NCI-H2107 treated with DMSO at 0.1 percent for 48 hours (cell line): Measurements from ENCODE around the gene RPL36AL.

Source experiments
- DNase-seq: peaks from one replicate; lab custom pipeline; 2025; ENCODE audit not compliant: unreplicated experiment; lab: John Stamatoyannopoulos, UW

Gene RPL36AL

DNA sequence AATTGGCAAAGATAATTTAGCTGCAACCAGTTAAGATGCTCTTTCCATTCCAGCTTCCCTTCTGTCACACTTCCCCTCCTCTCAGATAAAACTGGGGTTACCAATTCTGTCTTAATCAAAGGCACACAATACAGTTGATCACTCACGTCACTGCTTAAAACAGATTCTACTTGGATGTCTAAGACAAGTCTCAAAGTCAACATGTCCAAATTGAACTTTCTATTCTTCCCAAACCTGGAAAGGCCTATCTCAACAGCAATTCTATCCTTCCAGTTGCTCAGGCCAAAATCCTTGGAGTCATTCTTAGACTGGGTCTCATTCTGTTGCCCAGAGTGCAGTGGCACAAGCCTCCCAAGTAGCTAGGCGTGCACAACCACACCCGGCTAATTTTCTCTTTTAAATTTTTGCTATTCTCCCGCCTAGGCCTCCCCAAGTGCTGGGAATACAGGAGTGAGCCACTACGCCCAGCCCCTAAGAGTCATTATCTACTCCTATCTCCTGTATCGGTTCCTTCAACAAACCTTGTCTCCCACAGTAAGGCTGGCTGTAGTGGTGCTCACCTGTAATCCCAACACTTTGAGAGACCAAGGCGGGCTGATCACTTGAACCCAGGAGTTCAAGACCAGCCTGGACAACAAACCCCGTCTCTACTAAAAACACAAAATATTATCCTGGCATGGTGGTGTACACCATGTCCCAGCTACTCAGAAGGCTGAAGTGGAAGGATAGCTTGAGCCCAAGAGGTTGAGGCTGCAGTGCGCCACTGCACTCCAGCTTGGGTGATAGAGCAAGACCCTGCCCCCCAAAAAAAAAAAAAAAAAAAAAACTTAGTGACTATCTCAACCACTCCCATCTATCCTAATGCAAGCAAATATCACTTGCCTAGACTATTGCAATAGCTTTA, 39.0 kb downstream of the RPL36AL start:
- no peak for DNase-seq

DNA sequence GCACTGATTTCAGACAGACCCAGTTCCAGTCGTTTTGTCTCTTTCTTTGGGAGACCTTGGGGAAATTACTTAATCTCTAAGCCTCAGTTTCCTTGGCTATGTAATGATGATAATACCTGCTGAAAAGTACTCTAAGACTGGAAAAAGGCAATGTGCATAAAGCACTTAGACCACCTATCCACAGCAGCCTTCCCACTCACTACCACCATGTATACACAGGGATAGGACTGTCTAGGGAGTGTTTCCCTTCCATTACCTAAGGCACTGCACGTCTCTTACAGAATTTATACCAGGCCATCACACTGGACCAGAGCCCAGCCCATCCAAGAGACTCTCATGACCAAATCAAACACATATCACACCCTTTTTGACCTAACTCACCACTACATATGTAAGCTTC, 40.6 kb downstream of the RPL36AL start:
- no peak for DNase-seq

DNA sequence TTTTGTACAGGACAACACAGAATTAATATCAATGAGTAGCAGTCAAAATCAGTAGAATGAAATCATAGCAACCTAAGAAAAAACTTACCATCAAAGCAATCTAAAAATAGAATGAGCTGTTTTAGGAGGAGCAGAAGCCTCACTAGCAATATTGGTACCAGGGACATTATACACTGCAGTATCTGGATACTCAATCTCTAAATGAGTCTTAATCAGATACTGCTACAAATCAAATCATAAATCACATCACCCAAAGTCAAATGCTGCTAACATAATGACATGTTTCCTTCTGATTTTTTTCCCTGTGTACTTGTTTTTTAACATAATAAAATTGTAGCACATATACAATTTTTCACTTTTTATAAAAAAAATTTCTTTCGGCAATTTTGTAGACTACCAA, 42.3 kb downstream of the RPL36AL start:
- DNase-seq, result no peak

DNA sequence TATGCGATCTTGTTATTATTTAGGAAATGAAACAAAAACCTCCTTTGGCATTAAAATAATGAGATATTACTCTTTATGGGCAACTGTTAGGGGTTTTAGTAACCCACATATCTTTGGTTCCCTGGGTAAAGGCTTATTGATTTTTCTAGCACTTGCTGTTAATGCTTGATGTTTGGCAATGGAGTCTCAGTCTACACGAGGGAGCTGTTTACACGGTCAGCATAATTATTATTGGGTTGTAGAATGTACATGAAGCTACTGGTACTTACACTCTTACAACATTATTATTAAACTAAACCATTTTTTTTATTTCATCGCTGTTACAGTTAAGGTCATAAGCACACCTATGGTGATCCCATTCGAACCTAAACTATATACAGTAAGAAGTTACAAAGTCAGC, 46.4 kb downstream of the RPL36AL start:
- DNase-seq, result no peak

DNA sequence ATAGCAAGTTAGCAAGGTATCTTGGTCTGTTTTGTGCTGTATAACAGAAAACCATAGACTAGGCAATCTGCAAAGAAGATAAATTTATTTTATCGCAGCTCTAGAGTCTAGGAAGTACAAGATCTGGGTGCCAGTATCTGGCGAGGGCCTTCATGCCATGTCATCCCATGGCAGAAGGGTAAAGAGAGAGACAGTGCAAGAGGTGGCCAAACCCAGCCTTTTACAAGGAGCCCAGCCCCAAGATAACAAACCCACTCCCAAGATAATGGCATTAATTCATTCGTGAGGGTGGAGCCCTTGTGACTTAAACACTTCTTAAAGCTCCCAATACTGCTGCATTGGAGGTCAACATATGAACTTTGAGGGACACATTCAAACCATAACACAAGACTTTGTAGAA, 51.1 kb downstream of the RPL36AL start:
- no peak for DNase-seq
